Measurements from ENCODE around the gene PDIA5.
A peak's percentile ranks its signal among the peaks of the same experiment; 100 is the strongest.

Gene PDIA5

GRCh38 chr3:123188058-123188457 is 121.2 kb downstream of the PDIA5 start:
- DNase-seq: no peak

GRCh38 chr3:123193448-123194101 is 126.8 kb downstream of the PDIA5 start:
- no peak for DNase-seq

GRCh38 chr3:123194552-123194951 is 127.7 kb downstream of the PDIA5 start:
- DNase-seq: no peak

GRCh38 chr3:123198372-123198771 is 131.5 kb downstream of the PDIA5 start:
- DNase-seq: no peak

- DNase-seq: no peak
These were observed 134.4 kb downstream of the PDIA5 start for GRCh38 chr3:123201223-123201556.

- peak; percentile 99 for DNase-seq
These were observed 135.0 kb downstream of the PDIA5 start, which contains the start of gene SEC22A for GRCh38 chr3:123201557-123202427. TSS of gene SEC22A (plus strand) at chr3:123201943. CDS start at chr3:123209218, 7,275 bp downstream.

GRCh38 chr3:123202451-123202850 is 135.6 kb downstream of the PDIA5 start:
- no peak for DNase-seq

Measured in NCI-H1105 (cell line).